ENCODE measurements around the gene RAPSN. TPM values are rescaled to one million over a fixed set of nuclear protein-coding genes. Genes with fewer than 3 reads are reported as not detected.

RAPSN gene
- total RNA-seq, 1 donor from 2014 or later, result 6.3 TPM

DNA sequence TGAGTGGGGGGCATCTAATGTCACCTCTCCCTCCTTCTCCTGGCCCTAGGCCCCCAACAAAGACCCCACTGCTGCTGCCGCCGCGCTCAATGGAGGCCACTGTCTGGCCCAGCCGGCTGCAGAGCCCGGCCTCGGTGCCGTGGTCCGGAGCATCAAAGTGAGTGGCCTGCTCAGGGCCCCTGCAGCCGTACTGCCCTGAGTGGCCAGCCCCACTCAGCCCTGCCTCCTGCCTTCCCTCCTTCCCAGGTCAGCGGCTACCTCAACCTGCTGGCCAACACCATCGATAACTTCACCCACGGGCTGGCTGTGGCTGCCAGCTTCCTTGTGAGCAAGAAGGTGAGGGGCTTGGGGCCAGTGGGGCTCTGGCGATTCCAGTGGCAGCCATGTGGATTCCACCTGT lies 35.6 kb downstream of the RAPSN start:
- no peak for ATAC-seq
- intact Hi-C loops (cut with micrococcal nuclease), result no loop called here
- no peak for DNase-seq

DNA sequence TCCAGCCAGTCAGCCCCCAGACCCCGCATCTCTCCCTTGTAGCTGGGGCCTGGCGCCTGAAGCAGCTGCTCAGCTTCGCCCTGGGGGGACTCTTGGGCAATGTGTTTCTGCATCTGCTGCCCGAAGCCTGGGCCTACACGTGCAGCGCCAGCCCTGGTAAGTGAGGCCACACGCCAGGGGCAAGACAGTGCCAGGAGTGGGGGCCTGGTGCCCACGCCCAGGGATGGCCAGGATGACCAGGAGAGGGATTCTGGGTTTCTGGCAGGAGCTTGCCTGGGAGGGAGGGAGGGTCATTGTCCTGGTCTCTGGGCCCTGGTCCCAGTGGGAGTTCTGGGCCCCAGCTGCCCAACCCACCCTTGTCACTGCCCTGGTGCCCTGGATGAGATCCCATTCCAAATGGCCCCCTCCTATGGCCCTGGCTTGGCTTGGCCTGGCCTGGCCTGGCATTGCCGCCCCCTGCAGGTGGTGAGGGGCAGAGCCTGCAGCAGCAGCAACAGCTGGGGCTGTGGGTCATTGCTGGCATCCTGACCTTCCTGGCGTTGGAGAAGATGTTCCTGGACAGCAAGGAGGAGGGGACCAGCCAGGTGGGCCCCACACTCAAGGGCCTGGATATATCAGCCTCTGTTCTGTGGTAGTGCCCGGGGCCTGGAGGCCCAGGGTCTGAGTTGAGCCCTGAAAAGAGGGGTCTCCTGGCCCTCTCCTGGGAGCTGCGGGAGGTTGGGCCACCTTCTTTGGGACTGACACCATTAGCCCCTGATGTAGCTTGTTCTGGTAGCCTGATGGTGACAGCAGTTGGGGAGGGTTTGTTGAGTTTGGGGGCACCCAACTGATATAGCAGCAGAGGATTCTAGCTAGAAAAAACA lies 36.8 kb downstream of the RAPSN start:
- ATAC-seq (no peak), DNase-seq (peak; percentile 66)
- intact Hi-C loops (cut with micrococcal nuclease), result no loop called here

GRCh38 chr11:47410370-47411264 lies 38.3 kb downstream of the RAPSN start:
- no peak for ATAC-seq
- intact Hi-C loops (cut with micrococcal nuclease), result no loop called here
- no peak for DNase-seq

DNA sequence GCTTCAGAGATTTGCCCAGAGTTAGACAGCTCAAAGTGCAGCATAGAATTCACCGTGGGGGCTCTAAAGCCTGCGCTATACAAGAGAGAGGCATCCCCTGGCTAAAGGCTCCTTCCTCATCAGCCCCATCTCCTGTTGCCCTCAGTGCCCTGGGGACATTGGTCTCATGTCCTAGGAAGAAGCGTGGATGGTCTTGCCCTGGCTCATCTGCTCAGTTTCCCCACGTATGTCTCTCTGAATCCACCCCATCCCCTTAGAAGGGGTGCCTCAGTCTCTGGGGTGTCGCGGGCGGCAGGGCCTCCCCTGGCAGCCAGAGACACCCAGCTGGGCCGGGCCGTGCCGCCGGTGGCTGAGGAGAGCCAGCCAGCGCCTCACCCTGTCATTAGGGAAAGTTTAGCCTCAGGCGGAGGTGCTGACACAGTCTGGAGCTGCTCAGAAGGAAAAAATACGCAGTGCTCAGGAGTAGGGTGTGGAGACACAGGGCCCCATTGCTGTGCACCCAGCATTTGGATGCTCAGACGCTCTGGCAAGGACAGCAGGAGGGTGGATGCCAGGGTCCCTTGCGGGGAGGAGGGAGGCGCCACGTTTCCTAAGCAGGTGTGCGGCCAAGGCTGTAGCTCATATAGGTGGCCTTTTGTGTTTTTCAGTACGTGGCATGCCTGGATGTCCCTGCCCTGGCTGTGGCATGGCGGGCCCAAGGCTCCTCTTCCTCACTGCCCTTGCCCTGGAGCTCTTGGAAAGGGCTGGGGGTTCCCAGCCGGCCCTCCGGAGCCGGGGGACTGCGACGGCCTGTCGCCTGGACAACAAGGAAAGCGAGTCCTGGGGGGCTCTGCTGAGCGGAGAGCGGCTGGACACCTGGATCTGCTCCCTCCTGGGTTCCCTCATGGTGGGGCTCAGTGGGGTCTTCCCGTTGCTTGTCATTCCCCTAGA lies 39.2 kb downstream of the RAPSN start:
- ATAC-seq (no peak), DNase-seq (no peak)
- intact Hi-C loops (cut with micrococcal nuclease), result no loop called here

DNA sequence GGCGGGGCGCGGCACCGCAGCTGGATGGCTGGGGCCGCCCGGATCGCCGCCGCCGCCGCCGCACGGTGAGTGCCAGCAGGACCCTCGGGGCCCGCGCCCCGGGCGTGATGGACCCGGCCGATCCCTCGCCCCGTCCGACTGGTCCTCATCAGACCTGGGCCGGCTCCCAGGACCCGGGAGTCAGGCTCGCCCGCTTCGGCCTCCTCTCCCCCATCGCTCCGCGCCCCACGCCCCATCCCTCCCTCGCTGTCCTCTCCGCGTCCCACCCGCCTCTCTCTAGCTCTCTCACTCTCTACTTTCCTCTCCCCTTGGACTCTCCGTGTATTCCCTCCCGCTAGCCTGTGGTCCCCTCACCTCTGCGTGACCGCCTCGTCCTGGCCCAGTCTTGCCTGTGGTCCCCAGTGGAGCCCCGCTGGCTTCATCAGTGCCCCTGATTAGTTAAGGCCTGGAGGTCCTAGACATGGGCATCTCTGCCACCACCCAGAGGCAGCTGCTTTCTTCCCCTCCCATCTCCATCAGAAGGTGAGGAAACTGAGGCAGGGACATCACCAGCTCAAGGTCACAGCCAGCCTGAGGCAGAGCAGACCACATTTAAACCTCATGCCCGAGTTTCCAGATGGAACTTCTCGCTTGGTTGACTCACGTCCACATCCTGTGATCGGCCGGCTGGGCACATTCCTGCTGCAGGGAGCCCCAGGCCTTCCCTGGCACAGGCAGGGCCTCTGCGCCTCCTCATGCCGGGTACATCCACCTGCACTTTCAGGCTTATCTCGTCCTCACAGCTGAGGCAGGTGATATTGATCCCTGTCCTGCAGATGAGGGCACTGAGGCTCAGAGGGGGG lies 40.1 kb downstream of the RAPSN start:
- DNase-seq (peak; percentile 57), ATAC-seq (peak; percentile 1)
- intact Hi-C loops (cut with micrococcal nuclease), result no loop called here

- peak; percentile 90 for ATAC-seq
- peak; percentile 96 for DNase-seq
- intact Hi-C loops (cut with micrococcal nuclease), result no loop called here
Measured at GRCh38 chr11:47407746-47408590, 41.0 kb downstream of the RAPSN start, which contains the start of gene SLC39A13. Gene SLC39A13 (plus strand): TSS chr11:47408590. CDS start chr11:47410095, 1,505 bp downstream.

GRCh38 chr11:47406896-47407745 lies 41.8 kb downstream of the RAPSN start:
- ATAC-seq (no peak), DNase-seq (no peak)
- intact Hi-C loops (cut with micrococcal nuclease), result no loop called here

- intact Hi-C loops (cut with micrococcal nuclease), result no loop called here
- DNase-seq (no peak), ATAC-seq (no peak)
Measured at GRCh38 chr11:47403571-47403970, 45.4 kb downstream of the RAPSN start.

DNA sequence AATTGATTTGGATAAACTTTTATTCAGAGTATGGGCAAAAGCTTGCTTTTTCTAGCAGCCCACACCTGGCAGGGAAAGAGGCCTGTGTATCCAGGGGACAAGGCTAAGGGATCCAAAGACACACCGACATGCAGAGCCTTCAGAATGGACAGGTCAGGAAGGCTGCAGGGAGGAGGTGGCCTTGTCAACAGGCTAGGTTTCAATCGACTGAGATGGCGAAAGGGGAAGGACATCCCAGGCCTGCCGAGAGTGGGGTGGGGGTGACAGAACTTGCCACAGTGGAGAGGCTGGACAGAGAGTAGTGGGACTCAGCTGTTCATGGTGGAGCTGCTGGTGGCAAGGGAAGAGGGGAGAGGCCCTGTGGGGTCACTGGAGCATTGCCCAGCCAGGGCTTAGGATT lies 45.8 kb downstream of the RAPSN start:
- intact Hi-C loops (cut with micrococcal nuclease), result no loop called here
- DNase-seq, result no peak
- ATAC-seq, result no peak

GRCh38 chr11:47400768-47401279 lies 48.1 kb downstream of the RAPSN start:
- peak; percentile 92 for ATAC-seq
- peak; percentile 55 for DNase-seq
- intact Hi-C loops (cut with micrococcal nuclease), result no loop called here

GRCh38 chr11:47399860-47400767 lies 48.8 kb downstream of the RAPSN start:
- DNase-seq (peak; percentile 65), ATAC-seq (peak; percentile 80)
- intact Hi-C loops (cut with micrococcal nuclease), result no loop called here

DNA sequence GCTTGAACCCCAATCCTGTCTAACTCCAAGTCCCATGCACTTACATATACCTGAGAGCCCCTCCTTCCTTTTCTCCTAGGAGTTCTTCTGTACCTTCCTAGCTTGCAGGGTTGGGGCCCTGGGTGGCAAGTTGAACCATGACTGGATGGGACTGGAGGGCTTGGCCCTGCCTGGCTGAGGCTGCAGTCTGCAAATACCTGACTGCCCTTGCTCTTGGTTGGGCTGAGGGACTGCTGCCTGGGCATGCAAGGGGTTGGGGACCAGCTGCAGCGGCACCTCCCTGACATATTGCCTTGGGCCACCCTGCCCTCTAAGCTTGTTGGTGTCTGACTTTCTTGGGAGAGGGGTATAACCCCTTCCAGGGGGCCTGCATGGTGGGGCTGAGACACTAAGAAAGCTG lies 50.4 kb downstream of the RAPSN start:
- DNase-seq, result no peak
- intact Hi-C loops (cut with micrococcal nuclease), result no loop called here
- ATAC-seq, result no peak

DNA sequence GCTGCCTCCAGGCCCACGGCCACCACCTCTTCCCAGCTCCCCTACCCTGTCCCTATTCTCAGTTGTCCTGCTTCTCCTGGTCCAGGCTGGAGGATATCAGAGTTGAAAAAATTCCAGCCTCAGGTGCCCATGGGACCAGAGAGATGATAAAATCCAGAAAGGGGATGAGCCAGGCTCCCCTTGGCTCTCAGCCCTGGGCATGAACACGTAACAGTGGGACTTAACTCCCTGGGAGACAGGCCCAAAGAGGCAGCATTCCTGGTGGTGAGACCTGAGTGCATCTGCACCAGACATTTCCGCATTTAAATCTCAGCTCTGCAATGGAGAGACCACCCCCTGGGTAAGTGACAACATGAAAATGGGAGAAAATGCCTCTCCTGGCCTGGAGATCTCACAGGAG lies 50.9 kb downstream of the RAPSN start:
- intact Hi-C loops (cut with micrococcal nuclease), result no loop called here
- ATAC-seq (no peak), DNase-seq (no peak)

DNA sequence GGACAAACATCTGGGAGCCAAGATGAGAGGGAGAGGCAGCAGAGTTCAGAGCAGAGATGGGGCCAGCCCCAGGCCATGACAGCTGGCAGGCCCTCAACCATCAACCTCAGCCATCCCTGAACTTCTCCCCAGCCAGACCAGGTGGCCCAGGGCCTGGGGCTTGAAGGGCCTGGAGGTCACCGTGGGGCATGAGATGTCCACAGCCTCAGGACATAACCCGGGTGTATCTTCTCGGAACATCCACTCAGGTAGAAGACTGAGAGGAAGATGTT lies 53.0 kb downstream of the RAPSN start:
- ATAC-seq (no peak), DNase-seq (no peak)
- intact Hi-C loops (cut with micrococcal nuclease), result no loop called here

DNA sequence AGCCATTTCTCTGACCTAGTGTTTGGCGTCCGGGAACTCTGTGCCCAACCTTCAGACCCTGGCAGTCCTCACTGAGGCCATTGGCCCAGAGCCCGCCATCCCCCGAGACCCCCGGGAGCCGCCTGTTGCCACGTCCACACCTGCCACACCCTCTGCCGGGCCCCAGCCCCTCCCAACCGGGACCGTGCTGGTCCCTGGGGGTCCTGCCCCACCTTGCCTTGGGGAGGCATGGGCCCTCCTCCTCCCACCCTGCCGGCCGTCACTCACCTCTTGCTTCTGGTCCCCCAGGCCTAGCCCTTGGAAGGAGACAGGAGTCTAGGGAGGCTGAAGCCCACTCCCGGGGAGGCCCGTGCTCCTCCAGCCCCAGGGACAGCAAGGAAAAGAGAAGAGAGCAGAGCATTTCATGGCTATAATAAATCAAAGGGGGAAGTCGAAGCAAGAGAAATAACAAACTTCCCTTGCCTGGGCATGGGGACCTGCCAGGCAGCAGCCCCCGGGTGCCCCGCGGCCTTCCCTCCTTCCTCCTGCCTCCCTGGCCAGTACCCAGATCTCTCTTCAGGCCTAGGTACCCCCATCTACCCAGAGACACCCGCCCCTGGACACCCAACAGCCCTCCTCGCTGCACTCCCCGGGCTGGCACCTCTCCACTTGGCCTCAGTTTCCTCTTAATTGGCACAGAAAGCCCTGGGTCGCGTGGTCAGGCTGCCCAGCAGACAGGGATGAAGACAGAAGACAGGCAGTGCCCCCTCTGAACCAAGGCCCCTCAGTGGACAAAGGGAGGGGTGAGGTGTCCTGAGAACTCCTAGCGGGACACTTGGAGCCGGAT lies 53.5 kb downstream of the RAPSN start:
- ATAC-seq (no peak), DNase-seq (no peak)
- intact Hi-C loops (cut with micrococcal nuclease), result no loop called here
